Fibroblast of peridontal ligament (primary cell): ENCODE results near the gene TRMT1.
A peak's percentile ranks its signal among the peaks of the same experiment; 100 is the strongest.

ENCODE experiments used
- DNase-seq: peaks from one replicate; pipeline ENCODE4 v3.0.0-alpha.2; 2010; ENCODE audit errors: extremely low read depth

TRMT1 gene

DNA sequence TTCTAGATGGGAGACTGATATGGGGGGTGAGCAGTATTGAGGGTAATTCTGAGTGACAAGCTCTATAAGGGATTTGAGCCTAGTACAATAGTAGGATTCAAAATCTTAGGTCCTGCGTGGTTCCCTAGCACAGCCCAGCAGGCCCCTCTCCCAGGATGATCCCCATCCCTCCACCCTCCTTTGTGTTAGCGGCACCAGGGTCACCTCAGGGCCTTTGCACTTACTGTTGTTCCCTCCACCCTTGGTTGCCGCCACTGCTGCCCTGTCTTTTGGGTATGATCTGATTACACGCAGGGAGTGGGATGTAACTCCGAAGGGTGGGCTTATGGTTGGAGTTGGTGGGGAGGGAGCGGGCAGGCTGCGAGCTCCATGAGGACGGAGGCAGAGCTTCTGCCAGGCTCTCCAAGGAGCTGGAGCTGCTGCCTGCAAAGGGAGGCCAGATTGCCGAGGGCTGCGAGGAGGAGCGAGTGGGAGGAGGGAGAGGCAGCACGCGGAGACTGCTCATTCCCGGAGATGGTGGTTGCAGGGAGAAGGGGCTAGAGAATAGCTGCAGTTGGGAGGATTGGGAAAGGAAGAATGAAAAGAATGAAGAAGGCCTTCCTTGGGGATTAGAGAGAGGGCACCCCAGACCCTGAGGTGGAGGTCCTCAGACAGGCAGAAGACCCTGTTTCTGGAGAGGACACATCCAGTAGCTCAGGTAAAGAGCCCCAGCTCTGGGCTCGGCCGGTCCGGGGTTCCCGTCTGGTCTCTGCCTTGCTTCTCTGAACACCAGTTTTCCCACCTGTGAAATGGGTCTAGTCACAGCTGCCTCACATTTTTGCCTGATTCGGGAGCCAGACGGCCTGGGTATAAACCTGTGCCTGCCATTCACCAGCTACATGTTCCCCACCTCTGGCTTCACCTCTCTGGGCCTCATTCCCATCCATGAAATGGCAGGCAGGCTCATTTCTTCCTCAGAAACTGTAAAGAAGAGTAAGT lies 6.7 kb upstream of the TRMT1 start:
- DNase-seq = no peak

DNA sequence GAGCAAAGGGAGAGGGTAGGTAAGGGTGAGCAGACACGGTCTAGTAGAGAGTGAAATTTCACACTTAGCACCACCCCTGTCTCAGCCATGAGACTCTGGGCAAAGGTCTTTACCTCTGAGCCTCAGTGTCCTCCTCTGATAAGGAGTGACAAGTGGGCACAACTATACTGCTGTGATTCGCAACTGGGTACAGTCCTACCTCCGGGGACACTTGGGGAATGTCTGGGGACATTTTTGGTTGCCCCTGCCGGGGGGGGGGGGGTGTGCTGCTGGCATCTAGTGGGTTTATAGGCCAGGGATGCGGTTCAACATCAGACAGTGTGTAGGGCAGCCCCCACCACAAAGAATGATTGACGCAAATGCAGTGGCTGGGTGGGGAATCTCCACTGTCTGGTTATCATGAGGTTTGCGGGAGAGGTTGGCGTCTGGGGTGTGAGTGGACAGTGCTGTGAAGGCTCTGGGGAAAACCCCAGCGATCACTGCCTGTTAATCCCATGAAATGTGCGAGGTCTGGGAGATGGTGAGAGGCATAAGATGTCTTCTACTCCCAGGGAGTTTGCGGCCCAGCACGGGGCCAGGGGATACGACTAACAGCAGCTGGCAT lies 5.8 kb upstream of the TRMT1 start:
- DNase-seq = no peak

- no peak for DNase-seq
Measured at GRCh38 chr19:13121551-13122274, 5.2 kb upstream of the TRMT1 start.

- peak; percentile 52 for DNase-seq
Measured at GRCh38 chr19:13120817-13121216, 4.3 kb upstream of the TRMT1 start.

DNA sequence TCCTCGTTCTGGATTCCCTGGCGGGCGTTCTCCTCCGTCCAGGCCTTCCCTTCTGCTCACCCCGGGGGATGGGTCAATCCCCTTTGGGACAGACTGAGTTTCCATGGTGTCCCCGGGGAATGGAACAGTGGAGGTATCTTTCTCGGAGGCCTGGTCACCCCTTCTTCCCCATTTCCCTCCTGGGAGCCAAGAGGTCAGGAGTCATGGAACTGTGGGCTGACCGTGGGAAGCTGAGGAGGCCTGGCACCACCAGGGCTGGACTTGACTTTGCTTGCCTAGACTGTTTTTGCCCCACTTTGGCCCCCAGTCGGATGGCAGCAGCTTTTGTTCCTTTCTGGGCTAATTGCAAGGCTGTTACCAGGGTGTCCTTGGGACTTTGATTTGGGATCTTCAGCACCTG lies 3.5 kb upstream of the TRMT1 start:
- no peak for DNase-seq

GRCh38 chr19:13119627-13120026 lies 3.1 kb upstream of the TRMT1 start:
- DNase-seq = no peak

GRCh38 chr19:13118424-13119193 lies 2.1 kb upstream of the TRMT1 start:
- DNase-seq = no peak

GRCh38 chr19:13117772-13118423 lies 1.4 kb upstream of the TRMT1 start, which contains the start of gene NACC1:
Gene NACC1 (plus strand): TSS chr19:13118264. CDS start chr19:13135208, 16,944 bp downstream.
- peak; percentile 79 for DNase-seq

DNA sequence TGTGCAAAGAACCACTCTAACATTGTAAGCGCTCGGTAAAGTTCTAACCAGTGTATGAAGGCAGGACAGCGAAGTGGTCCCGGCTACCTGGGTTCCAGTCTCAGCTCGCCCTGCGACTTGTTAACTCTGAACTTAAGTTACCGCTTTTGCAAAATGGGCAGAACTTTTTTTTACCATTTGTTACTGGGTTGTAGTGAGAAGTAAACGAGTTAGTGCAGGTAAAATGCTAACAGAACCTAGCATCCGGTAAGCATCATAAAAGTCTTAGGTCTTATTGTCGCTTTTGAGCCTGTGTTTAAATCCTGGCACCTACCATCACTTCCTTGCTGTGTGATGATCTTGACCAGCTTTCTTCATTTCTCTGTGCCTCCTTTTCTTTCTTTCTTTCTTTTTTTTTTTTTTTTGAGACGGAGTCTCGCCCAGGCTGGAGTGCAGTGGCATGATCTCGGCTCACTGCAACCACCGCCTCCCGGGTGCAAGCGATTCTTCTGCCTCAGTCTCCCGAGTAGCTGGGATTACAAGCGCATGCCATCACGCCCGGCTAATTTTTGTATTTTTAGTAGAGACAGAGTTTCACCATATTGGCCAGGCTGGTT lies 734 bp upstream of the TRMT1 start:
- DNase-seq = no peak

GRCh38 chr19:13115936-13116281 lies 631 bp downstream of the TRMT1 start:
- no peak for DNase-seq

DNA sequence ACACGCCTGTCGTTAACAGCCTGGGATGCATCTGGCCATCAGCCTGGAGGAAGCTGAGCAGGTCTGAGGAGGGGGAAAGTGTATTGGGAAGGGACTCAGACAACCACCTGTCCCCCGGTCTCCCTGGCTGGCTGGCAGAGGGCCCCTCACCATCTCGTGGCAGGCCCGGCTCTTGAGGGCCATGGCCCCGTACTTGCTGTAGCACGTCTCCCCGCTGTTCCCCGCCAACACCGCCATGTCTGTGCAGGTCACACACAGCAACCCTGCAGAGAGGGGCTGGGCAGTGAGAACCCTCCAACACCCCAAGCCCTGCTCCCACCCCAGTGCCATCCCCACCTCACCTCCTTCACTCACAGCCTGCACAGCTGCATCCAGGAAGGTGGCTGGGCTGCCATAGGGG lies 4.0 kb downstream of the TRMT1 start:
- DNase-seq = no peak

- no peak for DNase-seq
Measured at GRCh38 chr19:13110099-13110610, 6.4 kb downstream of the TRMT1 start.

DNA sequence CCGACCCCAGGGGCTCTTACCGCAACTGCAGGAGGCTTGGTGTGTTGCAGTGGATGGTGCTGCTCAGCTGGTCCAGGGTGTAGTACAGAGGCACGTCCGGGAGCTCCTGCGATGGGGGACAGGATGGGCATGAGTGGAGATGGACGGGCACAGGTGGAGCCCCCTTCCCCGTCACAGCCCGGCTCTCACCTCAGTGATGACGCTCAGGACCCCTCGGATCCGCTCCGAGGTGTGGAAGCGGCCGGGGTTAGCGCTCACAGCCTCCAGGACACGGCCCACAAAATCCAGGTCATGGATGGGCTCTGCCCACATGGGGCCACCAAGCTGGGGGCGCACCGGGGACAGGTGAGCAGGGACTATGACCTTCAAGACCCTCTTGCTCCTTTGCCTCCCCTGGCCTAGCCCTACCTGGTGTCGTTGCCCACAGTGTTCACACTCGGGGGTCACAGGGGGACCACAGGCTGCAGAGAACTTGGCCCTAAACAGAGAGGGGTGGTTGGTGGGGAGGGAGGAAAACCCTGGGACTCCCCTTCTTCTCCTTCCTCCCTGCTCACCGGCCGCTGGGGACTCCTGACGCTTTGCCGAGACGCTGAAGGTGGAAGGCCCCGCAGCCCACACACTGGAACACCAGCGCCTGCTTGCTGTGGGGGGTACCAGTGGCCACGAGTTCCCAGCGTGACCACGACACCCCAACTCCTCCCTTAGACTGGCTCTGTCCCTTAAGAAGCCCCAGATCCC lies 7.0 kb downstream of the TRMT1 start:
- no peak for DNase-seq

DNA sequence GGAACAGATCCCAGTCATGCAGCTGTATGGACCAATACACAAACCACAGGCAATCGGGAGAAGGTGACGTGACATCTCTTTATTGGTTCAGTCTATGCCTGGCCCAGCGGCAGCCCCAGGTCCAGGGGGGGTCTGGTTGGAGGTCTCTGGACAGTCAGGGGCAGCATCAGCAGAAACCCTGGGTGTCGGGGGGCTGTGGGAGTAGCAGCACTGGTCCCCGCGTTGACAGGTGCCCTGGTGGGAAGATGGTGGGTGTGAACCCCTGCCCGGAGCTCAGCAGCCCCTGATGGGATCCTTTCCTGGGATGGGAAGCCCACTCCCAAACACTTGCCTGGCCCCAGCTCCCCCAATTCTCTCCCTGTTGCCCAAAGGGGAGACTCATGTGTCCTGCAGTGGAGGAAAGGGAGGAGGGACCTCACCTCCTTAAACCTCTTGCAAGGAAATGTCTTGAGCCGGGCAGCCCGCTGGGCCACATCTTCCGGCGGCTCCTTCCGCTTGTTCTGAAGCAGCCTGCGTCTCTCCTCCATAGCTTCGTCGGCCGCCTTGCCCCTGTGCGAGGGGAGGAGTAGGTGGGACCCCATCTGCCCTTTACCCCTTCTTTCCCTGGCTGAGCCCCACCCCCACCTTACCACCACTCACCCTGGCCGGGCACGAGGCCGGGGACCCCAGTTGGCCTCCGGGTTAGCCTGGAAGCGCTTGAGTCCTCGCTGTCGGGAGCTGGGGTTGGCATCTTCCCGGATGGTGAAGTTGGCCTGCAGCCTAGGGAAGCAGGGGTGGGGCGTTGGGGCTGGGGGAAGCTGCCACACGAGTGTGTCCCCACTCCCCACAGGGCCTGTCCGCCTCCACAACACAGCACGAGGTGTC lies 11.5 kb downstream of the TRMT1 start:
- no peak for DNase-seq

- no peak for DNase-seq
Measured at GRCh38 chr19:13104360-13104847, 12.1 kb downstream of the TRMT1 start.

GRCh38 chr19:13103581-13104359 lies 12.8 kb downstream of the TRMT1 start:
- no peak for DNase-seq

- no peak for DNase-seq
Measured at GRCh38 chr19:13102666-13103580, 13.6 kb downstream of the TRMT1 start, which contains the start of gene LYL1. Gene LYL1 (minus strand): TSS chr19:13102858. CDS start chr19:13101171, 1,687 bp downstream.
